ENCODE data around the gene TENM4. TPM values are rescaled to one million over a fixed set of nuclear protein-coding genes. Genes with fewer than 3 reads are reported as not detected.

Gene TENM4
- total RNA-seq, 4 donors from 2014 or later: 5.5 to 12.3 (median 8.9) TPM

GRCh38 chr11:78933350-78933749, 507.5 kb downstream of the TENM4 start:
- no peak for TF ChIP-seq POLR2A (IDR thresholded peaks at IDR 0.05)
- no peak for TF ChIP-seq EP300 (IDR thresholded peaks at IDR 0.05)
- TF ChIP-seq CTCF (IDR thresholded peaks at IDR 0.05): no peak
- no peak for TF ChIP-seq POLR2AphosphoS5 (IDR thresholded peaks at IDR 0.05)
- no peak for ATAC-seq
- H3K9me3 ChIP-seq: no peaks in the 10 kb centered on the region
- H3K36me3 ChIP-seq: no peaks in the 10 kb centered on the region
- no peak overlapping the region for H3K4me3 ChIP-seq
- no peaks in the 10 kb centered on the region for H3K27me3 ChIP-seq
- H3K4me1 ChIP-seq: peaks cover 0 to 13% (median 0%) of the 10 kb centered on the region in 3 donors
- WGBS, 2 donors (ENCODE audit: low coverage in 1 of 2): 72 to 95% methylated on average over 4 to 5 of the region's 5 CpGs
- H3K27ac ChIP-seq: no peak overlapping the region

GRCh38 chr11:78932757-78933156, 508.1 kb downstream of the TENM4 start:
- 100% methylated on average over 1 of the region's 11 CpGs; no CpG with 5 or more reads in 1 of the 2 donors for WGBS, 2 donors (ENCODE audit: low coverage in 1 of 2)
- TF ChIP-seq CTCF (IDR thresholded peaks at IDR 0.05): no peak
- TF ChIP-seq EP300 (IDR thresholded peaks at IDR 0.05): no peak
- no peak for TF ChIP-seq POLR2A (IDR thresholded peaks at IDR 0.05)
- TF ChIP-seq POLR2AphosphoS5 (IDR thresholded peaks at IDR 0.05): no peak

GRCh38 chr11:78931891-78932290, 508.9 kb downstream of the TENM4 start:
- Histone ChIP-seq H3K36me3 (no peaks in the 10 kb centered on the region), H3K27ac (peak overlapping the region in 1 of 4 donors; percentile 45), H3K4me3 (no peak overlapping the region), H3K9me3 (no peaks in the 10 kb centered on the region), H3K4me1 (peaks cover 0 to 17% (median 0%) of the 10 kb centered on the region in 3 donors), H3K27me3 (no peaks in the 10 kb centered on the region)
- 75 to 92% methylated on average over 4 of the region's 4 CpGs for WGBS, 2 donors (ENCODE audit: low coverage in 1 of 2)
- TF ChIP-seq EP300 (IDR thresholded peaks at IDR 0.05) (no peak), CTCF (IDR thresholded peaks at IDR 0.05) (no peak), POLR2AphosphoS5 (IDR thresholded peaks at IDR 0.05) (no peak), POLR2A (IDR thresholded peaks at IDR 0.05) (no peak)
- ATAC-seq: no peak

More at GRCh38 chr11:78932757-78933156, 508.1 kb downstream of the TENM4 start:
- H3K9me3 ChIP-seq: no peaks in the 10 kb centered on the region
- H3K36me3 ChIP-seq: no peaks in the 10 kb centered on the region
- peaks cover 0 to 13% (median 0%) of the 10 kb centered on the region in 3 donors for H3K4me1 ChIP-seq
- no peak overlapping the region for H3K4me3 ChIP-seq
- ATAC-seq: no peak
- H3K27ac ChIP-seq: no peak overlapping the region
- no peaks in the 10 kb centered on the region for H3K27me3 ChIP-seq

GRCh38 chr11:78930810-78931523, 509.9 kb downstream of the TENM4 start:
- Histone ChIP-seq H3K4me3 (no peak overlapping the region), H3K36me3 (no peaks in the 10 kb centered on the region), H3K4me1 (peaks cover 0 to 17% (median 0%) of the 10 kb centered on the region in 3 donors), H3K27me3 (no peaks in the 10 kb centered on the region), H3K9me3 (no peaks in the 10 kb centered on the region), H3K27ac (peak overlapping the region in 3 of 4 donors; percentile 20 to 50 (median 45))
- WGBS, 2 donors (ENCODE audit: low coverage in 1 of 2): 25 to 28% methylated on average over 6 to 8 of the region's 11 CpGs
- no peak for ATAC-seq
- no peak for TF ChIP-seq POLR2AphosphoS5 (IDR thresholded peaks at IDR 0.05)
- TF ChIP-seq POLR2A (IDR thresholded peaks at IDR 0.05): no peak
- TF ChIP-seq EP300 (IDR thresholded peaks at IDR 0.05): no peak
- TF ChIP-seq CTCF (IDR thresholded peaks at IDR 0.05): no peak

GRCh38 chr11:78929906-78930220, 511.0 kb downstream of the TENM4 start:
- no peaks in the 10 kb centered on the region for H3K9me3 ChIP-seq
- no peak overlapping the region for H3K27ac ChIP-seq
- H3K4me1 ChIP-seq: peaks cover 0 to 17% (median 0%) of the 10 kb centered on the region in 3 donors
- 73 to 74% methylated on average over 3 of the region's 3 CpGs for WGBS, 2 donors (ENCODE audit: low coverage in 1 of 2)
- no peaks in the 10 kb centered on the region for H3K27me3 ChIP-seq
- ATAC-seq: no peak
- TF ChIP-seq POLR2AphosphoS5 (IDR thresholded peaks at IDR 0.05): no peak
- no peak for TF ChIP-seq CTCF (IDR thresholded peaks at IDR 0.05)
- no peak for TF ChIP-seq POLR2A (IDR thresholded peaks at IDR 0.05)
- TF ChIP-seq EP300 (IDR thresholded peaks at IDR 0.05): no peak
- no peak overlapping the region for H3K4me3 ChIP-seq
- no peaks in the 10 kb centered on the region for H3K36me3 ChIP-seq
